GM23338 (cell line): ENCODE measurements around the gene BDKRB1. TPM values are rescaled to one million over a fixed set of nuclear protein-coding genes. Genes with fewer than 3 reads are reported as not detected.

ENCODE experiments used
- ATAC-seq: fragments of 200-7000 bp; cut with Tn5 transposase; 3 replicates; pipeline ENCODE4 v1.9.1; 2020
- DNase-seq: peaks from one replicate; pipeline ENCODE4 v3.0.0-alpha.2; 2015; ENCODE audit warnings: low spot score
- H2AFZ ChIP-seq: fragments of 200-600 bp; sonication (generic); 2 replicates; pipeline ENCODE4 v1.8.0; 2016; ENCODE audit warnings: antibody characterized with exemption, mild to moderate bottlenecking, moderate library complexity
- H3F3A ChIP-seq: fragments of 200-600 bp; sonication (generic); replicated peaks from 2 replicates; pipeline ENCODE4 v1.8.0; 2017; ENCODE audit warnings: antibody characterized with exemption, mixed run types, low read depth
- H3K27ac ChIP-seq: fragments of 200-600 bp; sonication (generic); 2 replicates; pipeline ENCODE4 v1.6.1; 2016; ENCODE audit warnings: low read depth
- H3K27me3 ChIP-seq: fragments of 200-600 bp; sonication (generic); 2 replicates; pipeline ENCODE4 v1.8.0; 2016; ENCODE audit warnings: mild to moderate bottlenecking, mixed run types, moderate library complexity; ENCODE audit not compliant: insufficient read depth
- H3K36me3 ChIP-seq: fragments of 200-600 bp; sonication (generic); 2 replicates; pipeline ENCODE4 v1.8.0; 2016; ENCODE audit warnings: mild to moderate bottlenecking; ENCODE audit not compliant: insufficient read depth
- H3K4me1 ChIP-seq: fragments of 200-600 bp; sonication (generic); 2 replicates; pipeline ENCODE4 v1.8.0; 2016; ENCODE audit warnings: mild to moderate bottlenecking, moderate library complexity; ENCODE audit not compliant: insufficient read depth
- H3K4me2 ChIP-seq: fragments of 200-600 bp; sonication (generic); 2 replicates; pipeline ENCODE4 v1.7.1; 2017; ENCODE audit warnings: mixed run types
- H3K4me3 ChIP-seq: fragments of 200-600 bp; sonication (generic); 2 replicates; pipeline ENCODE4 v1.6.1; 2016; ENCODE audit warnings: mixed run types
- H3K79me2 ChIP-seq: fragments of 200-600 bp; sonication (generic); replicated peaks from 2 replicates; pipeline ENCODE4 v1.8.0; 2017; ENCODE audit warnings: mild to moderate bottlenecking; ENCODE audit not compliant: insufficient read depth
- H3K9me2 ChIP-seq: fragments of 200-600 bp; sonication (generic); 2 replicates; pipeline ENCODE4 v1.8.0; 2017; ENCODE audit not compliant: insufficient read depth
- H4K20me1 ChIP-seq: fragments of 200-600 bp; sonication (generic); replicated peaks from 2 replicates; pipeline ENCODE4 v1.8.0; 2017; ENCODE audit warnings: mild to moderate bottlenecking; ENCODE audit not compliant: insufficient read depth
- H3K27ac Mint-ChIP-seq: 2 replicates; pipeline ENCODE4 v1.8.0; 2020; ENCODE audit warnings: inconsistent platforms, mild to moderate bottlenecking, moderate library complexity, mixed read lengths
- H3K27me3 Mint-ChIP-seq: 3 replicates; pipeline ENCODE4 v1.8.0; 2022; ENCODE audit warnings: low read depth, mild to moderate bottlenecking, moderate library complexity, mixed read lengths, inconsistent platforms; ENCODE audit not compliant: insufficient read depth, poor library complexity
- H3K36me3 Mint-ChIP-seq: 3 replicates; pipeline ENCODE4 v1.8.0; 2021; ENCODE audit warnings: low read depth, mild to moderate bottlenecking, inconsistent platforms, moderate library complexity, mixed read lengths
- H3K4me1 Mint-ChIP-seq: 3 replicates; pipeline ENCODE4 v1.8.0; 2020; ENCODE audit warnings: mild to moderate bottlenecking, inconsistent platforms, mixed read lengths
- H3K4me3 Mint-ChIP-seq: 3 replicates; pipeline ENCODE4 v1.8.0; 2021; ENCODE audit warnings: moderate library complexity, mild to moderate bottlenecking, inconsistent platforms, mixed read lengths
- H3K9me3 Mint-ChIP-seq: 3 replicates; pipeline ENCODE4 v1.8.0; 2020; ENCODE audit warnings: moderate library complexity, mild to moderate bottlenecking, inconsistent platforms, mixed read lengths
- CREB1 ChIP-seq: fragments of 250-450 bp; sonication (Bioruptor Pico); IDR thresholded peaks from 2 replicates; pipeline ENCODE4 v1.5.0; 2020; ENCODE audit warnings: low read depth, mild to moderate bottlenecking, moderate library complexity
- EZH2 ChIP-seq: fragments of 200-600 bp; sonication (generic); IDR thresholded peaks from one replicate; pipeline ENCODE4 v1.8.0; 2017; ENCODE audit warnings: antibody characterized with exemption, mild to moderate bottlenecking, low read depth; ENCODE audit not compliant: unreplicated experiment
- JUNB ChIP-seq: IDR thresholded peaks from one replicate; pipeline ENCODE4 v1.6.1; 2016; ENCODE audit warnings: antibody characterized with exemption; ENCODE audit not compliant: unreplicated experiment
- NANOG ChIP-seq: IDR thresholded peaks from 2 replicates; pipeline ENCODE4 v1.6.1; 2016; ENCODE audit warnings: antibody characterized with exemption, borderline replicate concordance
- ZNF114 ChIP-seq: fragments of 250-450 bp; sonication (Bioruptor Pico); IDR thresholded peaks from 2 replicates; pipeline ENCODE4 v1.5.0; 2020; ENCODE audit warnings: mild to moderate bottlenecking, moderate library complexity
- ZNF331 ChIP-seq: fragments of 250-450 bp; sonication (Bioruptor Pico); IDR thresholded peaks from 2 replicates; pipeline ENCODE4 v1.5.0; 2020; ENCODE audit warnings: low read depth, mild to moderate bottlenecking, moderate library complexity
- polyA plus RNA-seq: library from polyadenylated mRNA; unstranded; fragments of >200 nt; fragmentation: Nextera tagmentation; extraction: Ambion mirVana; gene quantifications from 2 replicates; pipeline ENCODE4 v1.2.1, GENCODE V29; 2016
- total RNA-seq: library from RNA; depleted of rRNA; stranded (reverse); fragments of >200 nt; shearing (Covaris generic); gene quantifications from 2 replicates; pipeline ENCODE4 v1.2.3, GENCODE V29; 2014
- TF ChIP-seq, protein P1 (sequence below): IDR thresholded peaks from one replicate; pipeline ENCODE4 v1.6.1; 2018; ENCODE audit warnings: antibody characterized with exemption; ENCODE audit not compliant: unreplicated experiment
- TF ChIP-seq, protein P2 (sequence below): fragments of 250-450 bp; sonication (Bioruptor Pico); IDR thresholded peaks from 2 replicates; pipeline ENCODE4 v1.5.0; 2020; ENCODE audit warnings: mild to moderate bottlenecking, moderate library complexity
- TF ChIP-seq, protein P3 (sequence below), 2 experiments: fragments of 200-600 bp in 1 of 2; sonication (generic) in 1 of 2; conservative IDR thresholded peaks; 2 replicates each; pipeline versions ENCODE4 v1.5.1 to v1.6.1; 2016 to 2017; ENCODE audit warnings: antibody characterized with exemption in 2 of 2, low read depth in 2 of 2, mild to moderate bottlenecking in 2 of 2, moderate library complexity in 1 of 2

BDKRB1 gene
- total and polyA plus RNA-seq, 2 experiments from 2014 or later, result not detected

DNA sequence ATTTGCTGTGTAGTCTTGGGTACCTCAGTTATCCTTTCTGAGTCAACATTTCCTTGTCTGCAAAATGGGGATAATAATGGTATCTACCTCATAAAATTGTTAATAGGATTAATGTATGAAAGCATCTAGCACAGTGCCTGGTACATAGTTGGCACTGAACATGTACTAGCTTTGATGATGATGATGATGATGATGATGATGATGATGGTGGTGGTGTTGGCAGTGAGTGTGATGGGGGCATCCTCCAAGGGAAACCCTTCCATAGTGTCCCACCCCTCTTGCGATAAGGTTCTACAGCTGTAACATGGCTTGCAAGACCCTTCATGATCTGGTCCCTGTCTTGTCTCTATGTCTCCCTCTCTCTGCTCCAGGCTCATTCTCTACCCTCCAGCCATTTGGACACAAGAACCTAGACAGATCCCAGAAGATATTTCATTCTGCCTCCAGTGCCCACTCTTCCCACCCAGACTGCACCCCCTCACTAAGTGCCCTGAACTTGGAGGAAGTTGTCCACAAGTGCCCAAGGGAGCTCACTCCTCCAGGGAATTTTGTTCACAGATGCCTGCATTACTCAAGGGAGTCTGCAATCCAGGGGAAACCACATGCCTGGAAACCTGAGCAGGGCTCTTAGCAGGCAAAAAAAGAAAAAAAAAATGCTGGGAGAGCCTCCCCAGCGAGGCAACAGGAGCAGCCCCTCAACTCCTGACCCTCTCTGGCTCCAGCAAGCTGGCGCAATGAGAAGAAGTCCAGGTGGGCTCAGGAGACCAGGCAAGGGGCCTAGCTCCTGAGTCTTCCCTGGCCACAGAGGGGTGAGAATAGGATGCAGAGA, 10.1 kb upstream of the BDKRB1 start:
- Histone ChIP-seq H4K20me1 (no peaks in the 10 kb centered on the region), H3K4me3 (no peak overlapping the region), H3K27me3 (peaks cover 7% of the 10 kb centered on the region), H3K4me1 (no peaks in the 10 kb centered on the region), H3K79me2 (no peaks in the 10 kb centered on the region), H3K36me3 (no peaks in the 10 kb centered on the region), H3F3A (no peaks in the 10 kb centered on the region), H2AFZ (no peak overlapping the region), H3K4me2 (no peak overlapping the region), H3K27ac (no peak overlapping the region), H3K9me2 (peaks cover 9% of the 10 kb centered on the region; the same call in 1 of the 2 replicates)
- DNase-seq (no peak), ATAC-seq (no peak)
- Mint-ChIP-seq H3K4me3 (no peak overlapping the region), H3K4me1 (peaks cover 7% of the 10 kb centered on the region), H3K27me3 (peaks cover 10% of the 10 kb centered on the region), H3K9me3 (peaks cover 29% of the 10 kb centered on the region), H3K36me3 (no peaks in the 10 kb centered on the region; the same call in 2 of the 3 replicates), H3K27ac (no peak overlapping the region)
- TF ChIP-seq NANOG (no peak), ZNF331 (no peak), CREB1 (CRISPR knock-in tag) (no peak), ZNF114 (CRISPR knock-in tag) (no peak)
- TF ChIP-seq, protein P1, sequence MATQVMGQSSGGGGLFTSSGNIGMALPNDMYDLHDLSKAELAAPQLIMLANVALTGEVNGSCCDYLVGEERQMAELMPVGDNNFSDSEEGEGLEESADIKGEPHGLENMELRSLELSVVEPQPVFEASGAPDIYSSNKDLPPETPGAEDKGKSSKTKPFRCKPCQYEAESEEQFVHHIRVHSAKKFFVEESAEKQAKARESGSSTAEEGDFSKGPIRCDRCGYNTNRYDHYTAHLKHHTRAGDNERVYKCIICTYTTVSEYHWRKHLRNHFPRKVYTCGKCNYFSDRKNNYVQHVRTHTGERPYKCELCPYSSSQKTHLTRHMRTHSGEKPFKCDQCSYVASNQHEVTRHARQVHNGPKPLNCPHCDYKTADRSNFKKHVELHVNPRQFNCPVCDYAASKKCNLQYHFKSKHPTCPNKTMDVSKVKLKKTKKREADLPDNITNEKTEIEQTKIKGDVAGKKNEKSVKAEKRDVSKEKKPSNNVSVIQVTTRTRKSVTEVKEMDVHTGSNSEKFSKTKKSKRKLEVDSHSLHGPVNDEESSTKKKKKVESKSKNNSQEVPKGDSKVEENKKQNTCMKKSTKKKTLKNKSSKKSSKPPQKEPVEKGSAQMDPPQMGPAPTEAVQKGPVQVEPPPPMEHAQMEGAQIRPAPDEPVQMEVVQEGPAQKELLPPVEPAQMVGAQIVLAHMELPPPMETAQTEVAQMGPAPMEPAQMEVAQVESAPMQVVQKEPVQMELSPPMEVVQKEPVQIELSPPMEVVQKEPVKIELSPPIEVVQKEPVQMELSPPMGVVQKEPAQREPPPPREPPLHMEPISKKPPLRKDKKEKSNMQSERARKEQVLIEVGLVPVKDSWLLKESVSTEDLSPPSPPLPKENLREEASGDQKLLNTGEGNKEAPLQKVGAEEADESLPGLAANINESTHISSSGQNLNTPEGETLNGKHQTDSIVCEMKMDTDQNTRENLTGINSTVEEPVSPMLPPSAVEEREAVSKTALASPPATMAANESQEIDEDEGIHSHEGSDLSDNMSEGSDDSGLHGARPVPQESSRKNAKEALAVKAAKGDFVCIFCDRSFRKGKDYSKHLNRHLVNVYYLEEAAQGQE, result no peak

DNA sequence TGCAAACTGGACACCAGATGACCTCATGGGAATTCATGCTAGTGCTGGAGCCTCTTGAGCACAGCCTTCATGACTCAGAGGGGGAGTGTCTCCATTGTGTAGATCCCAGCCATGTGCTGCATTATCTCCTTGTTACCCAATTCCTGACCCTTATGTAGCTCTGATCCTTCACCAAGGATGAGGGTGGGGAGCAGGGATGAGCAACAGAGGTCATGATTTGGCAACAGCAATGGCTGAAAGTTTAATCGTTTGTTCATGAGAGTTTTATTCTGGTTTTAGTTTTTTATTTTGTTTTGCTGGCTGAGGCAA, 9.5 kb upstream of the BDKRB1 start:
- peaks cover 9% of the 10 kb centered on the region; the same call in 1 of the 2 replicates for H3K9me2 ChIP-seq
- ATAC-seq (no peak), DNase-seq (no peak)
- H3K4me3 ChIP-seq, result no peak overlapping the region
- Mint-ChIP-seq H3K4me1 (peaks cover 12% of the 10 kb centered on the region), H3K36me3 (no peaks in the 10 kb centered on the region; the same call in 1 of the 3 replicates), H3K27ac (no peak overlapping the region), H3K4me3 (no peak overlapping the region), H3K9me3 (peaks cover 27% of the 10 kb centered on the region), H3K27me3 (peaks cover 7% of the 10 kb centered on the region)
- no peak overlapping the region for H2AFZ ChIP-seq
- no peaks in the 10 kb centered on the region for H3K36me3 ChIP-seq
- no peak overlapping the region for H3K27ac ChIP-seq
- peaks cover 7% of the 10 kb centered on the region for H3K27me3 ChIP-seq
- no peaks in the 10 kb centered on the region for H3F3A ChIP-seq
- no peaks in the 10 kb centered on the region for H3K79me2 ChIP-seq
- H3K4me2 ChIP-seq, result no peak overlapping the region
- no peaks in the 10 kb centered on the region for H4K20me1 ChIP-seq
- no peaks in the 10 kb centered on the region for H3K4me1 ChIP-seq
- TF ChIP-seq CREB1 (CRISPR knock-in tag) (no peak), JUNB (no peak), ZNF331 (no peak), NANOG (no peak), EZH2 (no peak)
- TF ChIP-seq, protein P2, sequence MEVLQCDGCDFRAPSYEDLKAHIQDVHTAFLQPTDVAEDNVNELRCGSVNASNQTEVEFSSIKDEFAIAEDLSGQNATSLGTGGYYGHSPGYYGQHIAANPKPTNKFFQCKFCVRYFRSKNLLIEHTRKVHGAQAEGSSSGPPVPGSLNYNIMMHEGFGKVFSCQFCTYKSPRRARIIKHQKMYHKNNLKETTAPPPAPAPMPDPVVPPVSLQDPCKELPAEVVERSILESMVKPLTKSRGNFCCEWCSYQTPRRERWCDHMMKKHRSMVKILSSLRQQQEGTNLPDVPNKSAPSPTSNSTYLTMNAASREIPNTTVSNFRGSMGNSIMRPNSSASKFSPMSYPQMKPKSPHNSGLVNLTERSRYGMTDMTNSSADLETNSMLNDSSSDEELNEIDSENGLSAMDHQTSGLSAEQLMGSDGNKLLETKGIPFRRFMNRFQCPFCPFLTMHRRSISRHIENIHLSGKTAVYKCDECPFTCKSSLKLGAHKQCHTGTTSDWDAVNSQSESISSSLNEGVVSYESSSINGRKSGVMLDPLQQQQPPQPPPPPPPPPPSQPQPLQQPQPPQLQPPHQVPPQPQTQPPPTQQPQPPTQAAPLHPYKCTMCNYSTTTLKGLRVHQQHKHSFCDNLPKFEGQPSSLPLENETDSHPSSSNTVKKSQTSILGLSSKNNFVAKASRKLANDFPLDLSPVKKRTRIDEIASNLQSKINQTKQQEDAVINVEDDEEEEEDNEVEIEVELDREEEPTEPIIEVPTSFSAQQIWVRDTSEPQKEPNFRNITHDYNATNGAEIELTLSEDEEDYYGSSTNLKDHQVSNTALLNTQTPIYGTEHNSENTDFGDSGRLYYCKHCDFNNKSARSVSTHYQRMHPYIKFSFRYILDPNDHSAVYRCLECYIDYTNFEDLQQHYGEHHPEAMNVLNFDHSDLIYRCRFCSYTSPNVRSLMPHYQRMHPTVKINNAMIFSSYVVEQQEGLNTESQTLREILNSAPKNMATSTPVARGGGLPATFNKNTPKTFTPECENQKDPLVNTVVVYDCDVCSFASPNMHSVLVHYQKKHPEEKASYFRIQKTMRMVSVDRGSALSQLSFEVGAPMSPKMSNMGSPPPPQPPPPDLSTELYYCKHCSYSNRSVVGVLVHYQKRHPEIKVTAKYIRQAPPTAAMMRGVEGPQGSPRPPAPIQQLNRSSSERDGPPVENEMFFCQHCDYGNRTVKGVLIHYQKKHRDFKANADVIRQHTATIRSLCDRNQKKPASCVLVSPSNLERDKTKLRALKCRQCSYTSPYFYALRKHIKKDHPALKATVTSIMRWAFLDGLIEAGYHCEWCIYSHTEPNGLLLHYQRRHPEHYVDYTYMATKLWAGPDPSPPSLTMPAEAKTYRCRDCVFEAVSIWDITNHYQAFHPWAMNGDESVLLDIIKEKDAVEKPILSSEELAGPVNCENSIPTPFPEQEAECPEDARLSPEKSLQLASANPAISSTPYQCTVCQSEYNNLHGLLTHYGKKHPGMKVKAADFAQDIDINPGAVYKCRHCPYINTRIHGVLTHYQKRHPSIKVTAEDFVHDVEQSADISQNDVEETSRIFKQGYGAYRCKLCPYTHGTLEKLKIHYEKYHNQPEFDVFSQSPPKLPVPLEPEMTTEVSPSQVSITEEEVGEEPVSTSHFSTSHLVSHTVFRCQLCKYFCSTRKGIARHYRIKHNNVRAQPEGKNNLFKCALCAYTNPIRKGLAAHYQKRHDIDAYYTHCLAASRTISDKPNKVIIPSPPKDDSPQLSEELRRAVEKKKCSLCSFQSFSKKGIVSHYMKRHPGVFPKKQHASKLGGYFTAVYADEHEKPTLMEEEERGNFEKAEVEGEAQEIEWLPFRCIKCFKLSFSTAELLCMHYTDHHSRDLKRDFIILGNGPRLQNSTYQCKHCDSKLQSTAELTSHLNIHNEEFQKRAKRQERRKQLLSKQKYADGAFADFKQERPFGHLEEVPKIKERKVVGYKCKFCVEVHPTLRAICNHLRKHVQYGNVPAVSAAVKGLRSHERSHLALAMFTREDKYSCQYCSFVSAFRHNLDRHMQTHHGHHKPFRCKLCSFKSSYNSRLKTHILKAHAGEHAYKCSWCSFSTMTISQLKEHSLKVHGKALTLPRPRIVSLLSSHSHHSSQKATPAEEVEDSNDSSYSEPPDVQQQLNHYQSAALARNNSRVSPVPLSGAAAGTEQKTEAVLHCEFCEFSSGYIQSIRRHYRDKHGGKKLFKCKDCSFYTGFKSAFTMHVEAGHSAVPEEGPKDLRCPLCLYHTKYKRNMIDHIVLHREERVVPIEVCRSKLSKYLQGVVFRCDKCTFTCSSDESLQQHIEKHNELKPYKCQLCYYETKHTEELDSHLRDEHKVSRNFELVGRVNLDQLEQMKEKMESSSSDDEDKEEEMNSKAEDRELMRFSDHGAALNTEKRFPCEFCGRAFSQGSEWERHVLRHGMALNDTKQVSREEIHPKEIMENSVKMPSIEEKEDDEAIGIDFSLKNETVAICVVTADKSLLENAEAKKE (CRISPR knock-in tag), result no peak
- TF ChIP-seq, protein P3, sequence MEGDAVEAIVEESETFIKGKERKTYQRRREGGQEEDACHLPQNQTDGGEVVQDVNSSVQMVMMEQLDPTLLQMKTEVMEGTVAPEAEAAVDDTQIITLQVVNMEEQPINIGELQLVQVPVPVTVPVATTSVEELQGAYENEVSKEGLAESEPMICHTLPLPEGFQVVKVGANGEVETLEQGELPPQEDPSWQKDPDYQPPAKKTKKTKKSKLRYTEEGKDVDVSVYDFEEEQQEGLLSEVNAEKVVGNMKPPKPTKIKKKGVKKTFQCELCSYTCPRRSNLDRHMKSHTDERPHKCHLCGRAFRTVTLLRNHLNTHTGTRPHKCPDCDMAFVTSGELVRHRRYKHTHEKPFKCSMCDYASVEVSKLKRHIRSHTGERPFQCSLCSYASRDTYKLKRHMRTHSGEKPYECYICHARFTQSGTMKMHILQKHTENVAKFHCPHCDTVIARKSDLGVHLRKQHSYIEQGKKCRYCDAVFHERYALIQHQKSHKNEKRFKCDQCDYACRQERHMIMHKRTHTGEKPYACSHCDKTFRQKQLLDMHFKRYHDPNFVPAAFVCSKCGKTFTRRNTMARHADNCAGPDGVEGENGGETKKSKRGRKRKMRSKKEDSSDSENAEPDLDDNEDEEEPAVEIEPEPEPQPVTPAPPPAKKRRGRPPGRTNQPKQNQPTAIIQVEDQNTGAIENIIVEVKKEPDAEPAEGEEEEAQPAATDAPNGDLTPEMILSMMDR (conservative IDR thresholded peaks at IDR 0.05; ENCODE audit: low read depth in 2 of 2), result no peak
